GM23338 (cell line): ENCODE results near the gene SORT1. TPM values are rescaled to one million over a fixed set of nuclear protein-coding genes. Genes with fewer than 3 reads are reported as not detected.

Experiments
- ATAC-seq: fragments of 200-7000 bp; cut with Tn5 transposase; 3 replicates; pipeline ENCODE4 v1.9.1; 2020
- DNase-seq: peaks from one replicate; pipeline ENCODE4 v3.0.0-alpha.2; 2015; ENCODE audit warnings: low spot score
- H2AFZ ChIP-seq: fragments of 200-600 bp; sonication (generic); 2 replicates; pipeline ENCODE4 v1.8.0; 2016; ENCODE audit warnings: antibody characterized with exemption, mild to moderate bottlenecking, moderate library complexity
- H3F3A ChIP-seq: fragments of 200-600 bp; sonication (generic); replicated peaks from 2 replicates; pipeline ENCODE4 v1.8.0; 2017; ENCODE audit warnings: antibody characterized with exemption, mixed run types, low read depth
- H3K27ac ChIP-seq: fragments of 200-600 bp; sonication (generic); 2 replicates; pipeline ENCODE4 v1.6.1; 2016; ENCODE audit warnings: low read depth
- H3K27me3 ChIP-seq: fragments of 200-600 bp; sonication (generic); 2 replicates; pipeline ENCODE4 v1.8.0; 2016; ENCODE audit warnings: mild to moderate bottlenecking, mixed run types, moderate library complexity; ENCODE audit not compliant: insufficient read depth
- H3K36me3 ChIP-seq: fragments of 200-600 bp; sonication (generic); 2 replicates; pipeline ENCODE4 v1.8.0; 2016; ENCODE audit warnings: mild to moderate bottlenecking; ENCODE audit not compliant: insufficient read depth
- H3K4me1 ChIP-seq: fragments of 200-600 bp; sonication (generic); 2 replicates; pipeline ENCODE4 v1.8.0; 2016; ENCODE audit warnings: mild to moderate bottlenecking, moderate library complexity; ENCODE audit not compliant: insufficient read depth
- H3K4me2 ChIP-seq: fragments of 200-600 bp; sonication (generic); 2 replicates; pipeline ENCODE4 v1.7.1; 2017; ENCODE audit warnings: mixed run types
- H3K4me3 ChIP-seq: fragments of 200-600 bp; sonication (generic); 2 replicates; pipeline ENCODE4 v1.6.1; 2016; ENCODE audit warnings: mixed run types
- H3K79me2 ChIP-seq: fragments of 200-600 bp; sonication (generic); replicated peaks from 2 replicates; pipeline ENCODE4 v1.8.0; 2017; ENCODE audit warnings: mild to moderate bottlenecking; ENCODE audit not compliant: insufficient read depth
- H3K9me2 ChIP-seq: fragments of 200-600 bp; sonication (generic); 2 replicates; pipeline ENCODE4 v1.8.0; 2017; ENCODE audit not compliant: insufficient read depth
- H4K20me1 ChIP-seq: fragments of 200-600 bp; sonication (generic); replicated peaks from 2 replicates; pipeline ENCODE4 v1.8.0; 2017; ENCODE audit warnings: mild to moderate bottlenecking; ENCODE audit not compliant: insufficient read depth
- H3K27ac Mint-ChIP-seq: 2 replicates; pipeline ENCODE4 v1.8.0; 2020; ENCODE audit warnings: inconsistent platforms, mild to moderate bottlenecking, moderate library complexity, mixed read lengths
- H3K27me3 Mint-ChIP-seq: 3 replicates; pipeline ENCODE4 v1.8.0; 2022; ENCODE audit warnings: low read depth, mild to moderate bottlenecking, moderate library complexity, mixed read lengths, inconsistent platforms; ENCODE audit not compliant: insufficient read depth, poor library complexity
- H3K36me3 Mint-ChIP-seq: 3 replicates; pipeline ENCODE4 v1.8.0; 2021; ENCODE audit warnings: low read depth, mild to moderate bottlenecking, inconsistent platforms, moderate library complexity, mixed read lengths
- H3K4me1 Mint-ChIP-seq: 3 replicates; pipeline ENCODE4 v1.8.0; 2020; ENCODE audit warnings: mild to moderate bottlenecking, inconsistent platforms, mixed read lengths
- H3K4me3 Mint-ChIP-seq: 3 replicates; pipeline ENCODE4 v1.8.0; 2021; ENCODE audit warnings: moderate library complexity, mild to moderate bottlenecking, inconsistent platforms, mixed read lengths
- H3K9me3 Mint-ChIP-seq: 3 replicates; pipeline ENCODE4 v1.8.0; 2020; ENCODE audit warnings: moderate library complexity, mild to moderate bottlenecking, inconsistent platforms, mixed read lengths
- CTCF ChIP-seq, 2 experiments: fragments of 200-600 bp in 1 of 2; sonication (generic) in 1 of 2; conservative IDR thresholded peaks; 2 replicates each; pipeline versions ENCODE4 v1.5.1 to v1.6.1; 2016 to 2017; ENCODE audit warnings: antibody characterized with exemption in 2 of 2, low read depth in 2 of 2, mild to moderate bottlenecking in 2 of 2, moderate library complexity in 1 of 2
- ETS1 ChIP-seq: IDR thresholded peaks from 2 replicates; pipeline ENCODE4 v1.6.1; 2016; ENCODE audit warnings: antibody characterized with exemption
- EZH2 ChIP-seq: fragments of 200-600 bp; sonication (generic); IDR thresholded peaks from one replicate; pipeline ENCODE4 v1.8.0; 2017; ENCODE audit warnings: antibody characterized with exemption, mild to moderate bottlenecking, low read depth; ENCODE audit not compliant: unreplicated experiment
- EZH2phosphoT487 ChIP-seq: fragments of 200-600 bp; sonication (generic); IDR thresholded peaks from one replicate; pipeline ENCODE4 v1.8.1; 2018; ENCODE audit warnings: antibody characterized with exemption; ENCODE audit not compliant: unreplicated experiment
- JUNB ChIP-seq: IDR thresholded peaks from one replicate; pipeline ENCODE4 v1.6.1; 2016; ENCODE audit warnings: antibody characterized with exemption; ENCODE audit not compliant: unreplicated experiment
- NANOG ChIP-seq: IDR thresholded peaks from 2 replicates; pipeline ENCODE4 v1.6.1; 2016; ENCODE audit warnings: antibody characterized with exemption, borderline replicate concordance
- POLR2AphosphoS5 ChIP-seq: IDR thresholded peaks from 2 replicates; pipeline ENCODE4 v1.6.1; 2016; ENCODE audit warnings: antibody characterized with exemption, low read depth
- REST ChIP-seq: IDR thresholded peaks from one replicate; pipeline ENCODE4 v1.6.1; 2018; ENCODE audit warnings: antibody characterized with exemption; ENCODE audit not compliant: unreplicated experiment
- STAT1 ChIP-seq: IDR thresholded peaks from one replicate; pipeline ENCODE4 v1.6.1; 2016; ENCODE audit warnings: antibody characterized with exemption; ENCODE audit not compliant: unreplicated experiment
- ZNF114 ChIP-seq: fragments of 250-450 bp; sonication (Bioruptor Pico); IDR thresholded peaks from 2 replicates; pipeline ENCODE4 v1.5.0; 2020; ENCODE audit warnings: mild to moderate bottlenecking, moderate library complexity
- ZNF331 ChIP-seq: fragments of 250-450 bp; sonication (Bioruptor Pico); IDR thresholded peaks from 2 replicates; pipeline ENCODE4 v1.5.0; 2020; ENCODE audit warnings: low read depth, mild to moderate bottlenecking, moderate library complexity
- ZNF462 ChIP-seq: fragments of 250-450 bp; sonication (Bioruptor Pico); IDR thresholded peaks from 2 replicates; pipeline ENCODE4 v1.5.0; 2020; ENCODE audit warnings: mild to moderate bottlenecking, moderate library complexity
- polyA plus RNA-seq: library from polyadenylated mRNA; unstranded; fragments of >200 nt; fragmentation: Nextera tagmentation; extraction: Ambion mirVana; gene quantifications from 2 replicates; pipeline ENCODE4 v1.2.1, GENCODE V29; 2016
- total RNA-seq: library from RNA; depleted of rRNA; stranded (reverse); fragments of >200 nt; shearing (Covaris generic); gene quantifications from 2 replicates; pipeline ENCODE4 v1.2.3, GENCODE V29; 2014

SORT1 gene
- total and polyA plus RNA-seq, 2 experiments from 2014 or later = 10.9 to 55.4 TPM

- TF ChIP-seq NANOG (no peak), ZNF114 (CRISPR knock-in tag) (no peak), ZNF331 (CRISPR knock-in tag) (no peak), JUNB (no peak), EZH2phosphoT487 (no peak)
Observed at GRCh38 chr1:109372281-109372680, 25.4 kb downstream of the SORT1 start (continued).

- Histone ChIP-seq H4K20me1 (peaks cover 13% of the 10 kb centered on the region; the same call in 1 of the 2 replicates), H3K4me1 (peaks cover 2% of the 10 kb centered on the region; the same call in 1 of the 2 replicates), H3F3A (0 out of 2 replicates have a peak, but pooled peaks cover 3% of the 10 kb centered on the region), H3K79me2 (peaks cover 78% of the 10 kb centered on the region), H2AFZ (no peak overlapping the region), H3K4me3 (no peak overlapping the region), H3K27me3 (no peaks in the 10 kb centered on the region), H3K4me2 (no peak overlapping the region), H3K36me3 (no peaks in the 10 kb centered on the region), H3K9me2 (no peaks in the 10 kb centered on the region), H3K27ac (no peak overlapping the region)
- H3K9me3 Mint-ChIP-seq = no peaks in the 10 kb centered on the region; the same call in 2 of the 3 replicates
- peaks cover 4% of the 10 kb centered on the region for H3K27me3 Mint-ChIP-seq
- peaks cover 15% of the 10 kb centered on the region for H3K36me3 Mint-ChIP-seq
- peaks cover 28% of the 10 kb centered on the region for H3K4me1 Mint-ChIP-seq
- 0 out of 2 replicates have a peak overlapping the region, but pooled peaks have one; percentile 17 for H3K27ac Mint-ChIP-seq
- no peak for DNase-seq
- ATAC-seq = peak; percentile 27; the same call in 2 of the 3 replicates
- no peak overlapping the region for H3K4me3 Mint-ChIP-seq
- TF ChIP-seq ZNF331 (CRISPR knock-in tag) = no peak
- TF ChIP-seq ZNF114 (CRISPR knock-in tag) = no peak
- no peak for TF ChIP-seq NANOG
- TF ChIP-seq EZH2phosphoT487 = no peak
- TF ChIP-seq EZH2 = no peak
- TF ChIP-seq STAT1 = no peak
- no peak for TF ChIP-seq POLR2AphosphoS5
- TF ChIP-seq JUNB = no peak
- no peak for TF ChIP-seq ETS1
- no peak for TF ChIP-seq CTCF (conservative IDR thresholded peaks at IDR 0.05; ENCODE audit: low read depth in 2 of 2)
- TF ChIP-seq REST = no peak
- no peak for TF ChIP-seq ZNF462 (CRISPR knock-in tag)
Observed at GRCh38 chr1:109371341-109371739, 26.4 kb downstream of the SORT1 start.
